ENCODE measurements around the gene LRRC27. TPM values are rescaled to one million over a fixed set of nuclear protein-coding genes. Genes with fewer than 3 reads are reported as not detected.

Gene LRRC27
- total and polyA plus RNA-seq, 2 experiments from 2014 or later: 19.0 to 21.8 TPM

DNA sequence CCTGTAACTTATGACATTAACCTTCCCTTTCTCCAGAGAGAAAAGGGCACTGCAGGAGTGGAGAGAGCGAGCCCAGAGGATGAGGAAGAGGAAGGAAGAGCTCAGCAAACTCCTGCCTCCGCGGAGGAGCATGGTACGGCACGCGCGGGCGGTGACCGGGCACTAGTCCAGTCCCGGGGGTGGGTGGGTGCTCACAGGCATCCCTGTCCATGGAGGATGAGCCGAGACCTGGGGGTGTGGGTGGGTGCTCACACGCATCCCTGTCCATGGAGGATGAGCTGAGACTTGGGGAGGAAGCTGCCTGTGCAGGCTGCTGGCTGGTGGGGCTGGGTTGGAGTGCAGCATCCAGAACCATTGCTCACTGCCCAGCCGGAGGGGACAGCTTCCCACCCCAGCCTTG is 23.8 kb downstream of the LRRC27 start:
- H3K4me3 ChIP-seq: no peak overlapping the region
- DNase-seq (ENCODE audit: low read depth in 1 of 2, low spot score in 1 of 2): no peak
- no peak overlapping the region for H3K27ac ChIP-seq
- TF ChIP-seq CTCF (IDR thresholded peaks at IDR 0.05; ENCODE audit: low read depth, low read length): no peak
- no peaks in the 10 kb centered on the region for H3K27me3 ChIP-seq
- no peaks in the 10 kb centered on the region for H3K36me3 ChIP-seq
- no peaks in the 10 kb centered on the region for H3K9me3 ChIP-seq (ENCODE audit: low read depth)
- H3K4me1 ChIP-seq (ENCODE audit: low read depth): no peaks in the 10 kb centered on the region

- DNase-seq (ENCODE audit: low read depth in 1 of 2, low spot score in 1 of 2): no peak
- no peak for TF ChIP-seq CTCF (IDR thresholded peaks at IDR 0.05; ENCODE audit: low read depth, low read length)
- Histone ChIP-seq H3K27ac (no peak overlapping the region), H3K36me3 (no peaks in the 10 kb centered on the region), H3K27me3 (no peaks in the 10 kb centered on the region), H3K4me1 (ENCODE audit: low read depth) (no peaks in the 10 kb centered on the region), H3K9me3 (ENCODE audit: low read depth) (no peaks in the 10 kb centered on the region), H3K4me3 (no peak overlapping the region)
Measured at GRCh38 chr10:132356621-132357195, 24.7 kb downstream of the LRRC27 start.

- no peak overlapping the region for H3K4me3 ChIP-seq
Measured at GRCh38 chr10:132357286-132358058, 25.5 kb downstream of the LRRC27 start.

DNA sequence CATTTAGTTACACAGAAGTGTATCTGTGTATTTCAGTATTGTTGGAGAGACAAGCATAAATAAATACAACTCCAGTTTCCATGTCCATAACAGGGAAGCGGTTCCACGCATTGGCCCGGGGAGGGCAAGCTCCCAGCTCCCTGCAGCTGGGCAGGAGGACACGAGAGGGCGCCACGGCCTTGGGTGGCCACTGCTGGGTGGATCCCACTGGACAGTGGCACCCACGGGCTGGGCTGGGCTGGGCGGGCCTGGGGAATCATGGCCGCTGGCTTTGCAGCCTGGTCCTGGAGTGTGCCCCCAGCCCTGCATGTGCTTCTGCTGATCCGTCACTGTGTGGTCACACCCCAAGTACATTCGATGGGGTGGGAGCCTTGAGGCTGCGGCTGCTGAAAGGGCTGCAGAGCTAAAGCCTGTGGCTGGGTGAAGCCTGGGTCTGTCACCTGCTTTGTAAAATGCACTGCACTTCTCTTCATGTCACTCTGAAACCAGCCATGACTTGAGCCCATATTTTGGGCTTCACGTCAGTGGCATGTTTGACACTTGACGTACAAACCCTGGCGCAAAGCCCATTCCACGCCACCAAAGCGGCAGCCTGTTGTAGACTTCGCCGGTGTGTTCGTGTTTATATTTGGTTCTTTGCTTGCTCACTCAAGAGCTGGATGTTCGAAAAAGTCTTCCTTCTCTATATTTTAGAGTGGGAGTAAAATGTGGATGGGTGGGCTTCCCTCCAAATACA is 27.5 kb downstream of the LRRC27 start:
- no peak overlapping the region for H3K27ac ChIP-seq
- DNase-seq (ENCODE audit: low read depth in 1 of 2, low spot score in 1 of 2): no peak
- H3K36me3 ChIP-seq: no peaks in the 10 kb centered on the region
- H3K27me3 ChIP-seq: no peaks in the 10 kb centered on the region
- no peaks in the 10 kb centered on the region for H3K9me3 ChIP-seq (ENCODE audit: low read depth)
- no peak for TF ChIP-seq CTCF (IDR thresholded peaks at IDR 0.05; ENCODE audit: low read depth, low read length)
- H3K4me1 ChIP-seq (ENCODE audit: low read depth): no peaks in the 10 kb centered on the region
- H3K4me3 ChIP-seq: no peak overlapping the region

More at GRCh38 chr10:132357286-132358058, 25.5 kb downstream of the LRRC27 start:
- no peak overlapping the region for H3K27ac ChIP-seq
- no peaks in the 10 kb centered on the region for H3K4me1 ChIP-seq (ENCODE audit: low read depth)
- TF ChIP-seq CTCF (IDR thresholded peaks at IDR 0.05; ENCODE audit: low read depth, low read length): no peak
- H3K9me3 ChIP-seq (ENCODE audit: low read depth): no peaks in the 10 kb centered on the region
- H3K36me3 ChIP-seq: no peaks in the 10 kb centered on the region
- H3K27me3 ChIP-seq: no peaks in the 10 kb centered on the region
- DNase-seq (ENCODE audit: low read depth in 1 of 2, low spot score in 1 of 2): no peak

DNA sequence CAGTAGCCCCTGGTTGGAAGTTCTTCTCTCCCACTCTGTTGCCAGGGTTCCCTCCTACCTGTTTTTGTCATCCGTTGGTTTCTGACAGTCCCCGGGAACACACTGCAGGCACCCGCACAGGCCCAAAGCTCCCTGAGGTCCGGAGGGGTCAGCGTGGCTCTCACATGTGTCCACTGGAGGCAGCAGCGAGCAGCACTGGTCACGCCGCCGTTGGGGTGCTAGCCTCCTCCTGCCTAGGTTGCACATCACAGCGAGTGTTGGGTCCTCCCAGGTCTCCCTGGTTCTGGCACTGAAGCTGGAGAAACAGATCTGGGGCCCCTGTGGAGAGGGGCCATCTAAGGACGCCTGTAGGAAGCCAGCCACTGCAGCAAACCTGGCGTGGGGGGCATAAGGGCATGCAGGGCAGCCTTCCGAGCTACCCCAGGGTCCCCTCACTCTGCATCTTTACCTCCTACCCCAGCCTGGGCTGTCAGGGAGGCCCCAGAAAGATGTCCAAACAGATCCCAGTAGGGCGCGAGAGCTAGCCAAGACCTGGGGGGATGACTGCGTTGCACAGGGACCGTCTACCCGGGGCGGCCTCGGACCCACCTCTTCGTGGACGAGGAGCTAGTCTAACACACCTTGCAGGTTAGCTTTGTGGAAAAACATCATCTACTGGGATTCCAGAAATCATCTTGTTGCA is 28.9 kb downstream of the LRRC27 start:
- H3K27me3 ChIP-seq: no peaks in the 10 kb centered on the region
- TF ChIP-seq CTCF (IDR thresholded peaks at IDR 0.05; ENCODE audit: low read depth, low read length): peak; percentile 68
- DNase-seq (ENCODE audit: low read depth in 1 of 2, low spot score in 1 of 2): peak in 1 of 2 donors; percentile 33
- H3K36me3 ChIP-seq: no peaks in the 10 kb centered on the region
- no peak overlapping the region for H3K4me3 ChIP-seq
- H3K9me3 ChIP-seq (ENCODE audit: low read depth): no peaks in the 10 kb centered on the region
- H3K27ac ChIP-seq: no peak overlapping the region
- H3K4me1 ChIP-seq (ENCODE audit: low read depth): no peaks in the 10 kb centered on the region

All from cardiac muscle cell (in vitro differentiated cells and primary cell).